ENCODE results near the gene KCNK3. TPM values are rescaled to one million over a fixed set of nuclear protein-coding genes. Genes with fewer than 3 reads are reported as not detected.

KCNK3 gene
- total and polyA plus RNA-seq, 2 donors (not counting 1 experiment from before 2014, with no cell fraction given), result under 0.01 TPM; not detected in 1

- Histone ChIP-seq H3K9ac (ENCODE audit: insufficient read depth, low read length) (no peak overlapping the region), H3K4me1 (ENCODE audit: control insufficient read depth, extremely low read depth, insufficient read depth, low read length) (no peaks in the 10 kb centered on the region), H2AFZ (ENCODE audit: low read length) (no peak overlapping the region), H4K20me1 (ENCODE audit: control insufficient read depth, extremely low read depth, insufficient read depth, low read length) (no peaks in the 10 kb centered on the region), H3K9me3 (ENCODE audit: control insufficient read depth, insufficient read depth, low read depth, low read length) (no peaks in the 10 kb centered on the region), H3K4me3 (replicated peaks in 1 of 4; ENCODE audit: control extremely low read depth in 1 of 4, insufficient read depth in 1 of 4, low read depth in 3 of 4, low read length in 4 of 4) (no peak overlapping the region), H3K79me2 (ENCODE audit: control insufficient read depth, insufficient read depth, low read length) (no peaks in the 10 kb centered on the region), H3K36me3 (ENCODE audit: control insufficient read depth, insufficient read depth, low read length) (no peaks in the 10 kb centered on the region), H3K4me2 (ENCODE audit: extremely low read depth, insufficient read depth, low read length) (no peak overlapping the region), H3K27me3 (ENCODE audit: control insufficient read depth, insufficient read depth, low read length) (peaks cover 38% of the 10 kb centered on the region), H3K27ac (ENCODE audit: insufficient read depth, low read length) (no peak overlapping the region)
- DNase-seq (ENCODE audit: low read depth in 2 of 2), result no peak
- TF ChIP-seq EZH2 (IDR thresholded peaks at IDR 0.05; ENCODE audit: low read length, missing control alignments) (no peak), CTCF (conservative IDR thresholded peaks at IDR 0.05 in 1 of 2, IDR thresholded peaks at IDR 0.05 in 1 of 2; ENCODE audit: low read depth in 1 of 2, low read length in 2 of 2) (no peak)
Observed at GRCh38 chr2:26697425-26697824, 4.9 kb downstream of the KCNK3 start.

- no peaks in the 10 kb centered on the region for H3K79me2 ChIP-seq (ENCODE audit: control insufficient read depth, insufficient read depth, low read length)
Observed at GRCh38 chr2:26699295-26699694, 6.8 kb downstream of the KCNK3 start.

GRCh38 chr2:26700078-26700477 lies 7.6 kb downstream of the KCNK3 start:
- no peaks in the 10 kb centered on the region for H3K9me3 ChIP-seq (ENCODE audit: control insufficient read depth, insufficient read depth, low read depth, low read length)
- no peak for DNase-seq (ENCODE audit: low read depth in 2 of 2)
- no peak overlapping the region for H3K4me3 ChIP-seq (replicated peaks in 1 of 4; ENCODE audit: control extremely low read depth in 1 of 4, insufficient read depth in 1 of 4, low read depth in 3 of 4, low read length in 4 of 4)
- H3K27me3 ChIP-seq (ENCODE audit: control insufficient read depth, insufficient read depth, low read length), result peaks cover 18% of the 10 kb centered on the region
- H2AFZ ChIP-seq (ENCODE audit: low read length), result no peak overlapping the region
- no peak for TF ChIP-seq CTCF (conservative IDR thresholded peaks at IDR 0.05 in 1 of 2, IDR thresholded peaks at IDR 0.05 in 1 of 2; ENCODE audit: low read depth in 1 of 2, low read length in 2 of 2)
- TF ChIP-seq EZH2 (IDR thresholded peaks at IDR 0.05; ENCODE audit: low read length, missing control alignments), result no peak
- H4K20me1 ChIP-seq (ENCODE audit: control insufficient read depth, extremely low read depth, insufficient read depth, low read length), result no peaks in the 10 kb centered on the region
- peaks cover 5% of the 10 kb centered on the region for H3K4me1 ChIP-seq (ENCODE audit: control insufficient read depth, extremely low read depth, insufficient read depth, low read length)
- no peaks in the 10 kb centered on the region for H3K36me3 ChIP-seq (ENCODE audit: control insufficient read depth, insufficient read depth, low read length)
- no peaks in the 10 kb centered on the region for H3K79me2 ChIP-seq (ENCODE audit: control insufficient read depth, insufficient read depth, low read length)
- H3K4me2 ChIP-seq (ENCODE audit: extremely low read depth, insufficient read depth, low read length), result no peak overlapping the region
- H3K27ac ChIP-seq (ENCODE audit: insufficient read depth, low read length), result no peak overlapping the region
- no peak overlapping the region for H3K9ac ChIP-seq (ENCODE audit: insufficient read depth, low read length)

More at GRCh38 chr2:26699295-26699694, 6.8 kb downstream of the KCNK3 start:
- Histone ChIP-seq H3K4me3 (replicated peaks in 1 of 4; ENCODE audit: control extremely low read depth in 1 of 4, insufficient read depth in 1 of 4, low read depth in 3 of 4, low read length in 4 of 4) (no peak overlapping the region), H3K9ac (ENCODE audit: insufficient read depth, low read length) (no peak overlapping the region), H2AFZ (ENCODE audit: low read length) (no peak overlapping the region), H3K4me1 (ENCODE audit: control insufficient read depth, extremely low read depth, insufficient read depth, low read length) (no peaks in the 10 kb centered on the region), H3K27me3 (ENCODE audit: control insufficient read depth, insufficient read depth, low read length) (peaks cover 26% of the 10 kb centered on the region), H3K4me2 (ENCODE audit: extremely low read depth, insufficient read depth, low read length) (no peak overlapping the region), H3K36me3 (ENCODE audit: control insufficient read depth, insufficient read depth, low read length) (no peaks in the 10 kb centered on the region), H3K27ac (ENCODE audit: insufficient read depth, low read length) (no peak overlapping the region), H3K9me3 (ENCODE audit: control insufficient read depth, insufficient read depth, low read depth, low read length) (no peaks in the 10 kb centered on the region), H4K20me1 (ENCODE audit: control insufficient read depth, extremely low read depth, insufficient read depth, low read length) (no peaks in the 10 kb centered on the region)
- TF ChIP-seq CTCF (conservative IDR thresholded peaks at IDR 0.05 in 1 of 2, IDR thresholded peaks at IDR 0.05 in 1 of 2; ENCODE audit: low read depth in 1 of 2, low read length in 2 of 2) (no peak), EZH2 (IDR thresholded peaks at IDR 0.05; ENCODE audit: low read length, missing control alignments) (no peak)
- no peak for DNase-seq (ENCODE audit: low read depth in 2 of 2)
